Peyer's patch (tissue), 4 donors: ENCODE measurements around the gene ITSN1. TPM values are rescaled to one million over a fixed set of nuclear protein-coding genes. Genes with fewer than 3 reads are reported as not detected.

Source experiments
- DNase-seq, 3 donors: peaks; one replicate each; pipeline ENCODE4 v3.0.0-alpha.2; 2017 to 2019
- H3K27ac ChIP-seq, 4 donors: fragments of 200-600 bp; sonication (generic); one replicate each; pipeline ENCODE4 v1.5.1; 2016 to 2019
- H3K27me3 ChIP-seq, 2 donors: fragments of 200-600 bp; sonication (generic); one replicate each; pipeline ENCODE4 v1.5.1; 2019
- H3K36me3 ChIP-seq, 3 donors: fragments of 200-600 bp; sonication (generic); one replicate each; pipeline ENCODE4 v1.5.1; 2016 to 2019
- H3K4me1 ChIP-seq, 4 donors: fragments of 200-600 bp; sonication (generic); one replicate each; pipeline ENCODE4 v1.5.1; 2016 to 2019
- H3K4me3 ChIP-seq, 4 donors: fragments of 200-600 bp; sonication (generic); 1 replicate in 3 of 4; 2 replicates in 1 of 4; pipeline ENCODE4 v1.5.1; 2016 to 2019; ENCODE audit warnings: mild to moderate bottlenecking in 1 of 4
- H3K9me3 ChIP-seq, 4 donors: fragments of 200-600 bp; sonication (generic); one replicate each; pipeline ENCODE4 v1.5.1; 2016 to 2019; ENCODE audit warnings: mild to moderate bottlenecking in 1 of 4
- CTCF ChIP-seq, 6 experiments: fragments of 450-650 bp in 4 of 6; fragments of 200-600 bp in 2 of 6; sonication (generic) in 1 of 6; IDR thresholded peaks; one replicate each; pipeline ENCODE4 v1.5.1; 2017 to 2019; ENCODE audit warnings: antibody characterized with exemption in 6 of 6, mild to moderate bottlenecking in 3 of 6, moderate library complexity in 1 of 6
- POLR2A ChIP-seq, 2 donors: fragments of 450-650 bp; IDR thresholded peaks; one replicate each; pipeline ENCODE4 v1.5.1; 2017; ENCODE audit warnings: antibody characterized with exemption in 2 of 2, mild to moderate bottlenecking in 2 of 2, moderate library complexity in 2 of 2
- total RNA-seq, 4 donors: library from RNA; depleted of rRNA; stranded (reverse); fragments of >200 nt; gene quantifications; one replicate each; pipeline ENCODE4 v1.1.0, GENCODE V29; 2016

ITSN1 gene
- total RNA-seq, 4 donors from 2014 or later: 41.0 to 56.9 (median 49.5) TPM

DNA sequence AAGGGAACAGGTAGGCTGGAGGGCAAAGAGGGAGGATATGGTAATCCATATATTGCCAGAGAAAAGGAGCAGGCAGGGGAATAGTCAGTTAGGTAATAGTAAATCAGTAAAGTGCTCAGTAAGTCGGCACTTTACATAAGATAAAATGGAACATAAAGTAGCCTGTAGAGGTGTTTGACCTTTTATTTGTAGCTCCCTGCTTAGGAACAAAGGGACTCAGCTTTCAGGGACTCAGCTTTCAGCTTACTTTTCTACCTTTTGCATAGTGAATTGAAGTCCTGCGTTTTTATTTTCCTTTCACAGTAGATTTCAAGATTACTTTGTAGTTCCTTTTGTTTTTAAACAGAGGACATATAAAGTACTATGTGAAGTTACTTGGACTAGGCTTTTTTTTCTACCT is 87.3 kb downstream of the ITSN1 start:
- Histone ChIP-seq H3K27me3 (no peaks in the 10 kb centered on the region), H3K36me3 (peaks cover 0 to 7% (median 0%) of the 10 kb centered on the region in 3 donors), H3K27ac (no peak overlapping the region), H3K4me3 (no peak overlapping the region), H3K4me1 (no peaks in the 10 kb centered on the region), H3K9me3 (no peaks in the 10 kb centered on the region)
- TF ChIP-seq POLR2A (IDR thresholded peaks at IDR 0.05) (no peak), CTCF (IDR thresholded peaks at IDR 0.05) (no peak)
- DNase-seq: no peak

DNA sequence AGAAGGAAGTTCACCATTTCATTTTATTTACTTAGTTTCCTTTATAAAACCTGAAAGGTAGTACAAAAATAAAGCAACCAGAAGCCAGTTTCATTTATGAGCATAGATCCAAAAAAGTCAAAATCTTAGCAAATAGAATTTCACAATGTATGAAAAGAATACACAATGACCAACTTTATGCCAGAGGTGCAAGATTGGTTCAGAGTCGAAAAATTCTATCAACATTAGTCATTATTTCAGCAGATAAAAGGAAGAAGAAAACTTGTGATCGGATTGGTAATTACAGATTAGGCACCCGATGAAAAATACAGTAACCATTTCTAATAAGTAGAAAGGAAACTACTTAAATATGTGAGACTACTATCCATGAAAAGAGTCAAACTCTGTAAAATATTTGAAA is 89.1 kb downstream of the ITSN1 start:
- no peak for DNase-seq
- no peaks in the 10 kb centered on the region for H3K9me3 ChIP-seq
- peaks cover 0 to 9% (median 0%) of the 10 kb centered on the region in 3 donors for H3K36me3 ChIP-seq
- H3K27ac ChIP-seq: no peak overlapping the region
- no peaks in the 10 kb centered on the region for H3K27me3 ChIP-seq
- TF ChIP-seq CTCF (IDR thresholded peaks at IDR 0.05) (no peak), POLR2A (IDR thresholded peaks at IDR 0.05) (no peak)
- H3K4me3 ChIP-seq: no peak overlapping the region
- no peaks in the 10 kb centered on the region for H3K4me1 ChIP-seq

- no peak overlapping the region for H3K27ac ChIP-seq
- H3K27me3 ChIP-seq: no peaks in the 10 kb centered on the region
- no peaks in the 10 kb centered on the region for H3K9me3 ChIP-seq
- H3K36me3 ChIP-seq: peaks cover 0 to 7% (median 0%) of the 10 kb centered on the region in 3 donors
- no peak overlapping the region for H3K4me3 ChIP-seq
- DNase-seq: no peak
- TF ChIP-seq POLR2A (IDR thresholded peaks at IDR 0.05) (no peak), CTCF (IDR thresholded peaks at IDR 0.05) (no peak)
- no peaks in the 10 kb centered on the region for H3K4me1 ChIP-seq
Observed at GRCh38 chr21:33732038-33732437, 89.7 kb downstream of the ITSN1 start.

GRCh38 chr21:33733601-33734000 is 91.3 kb downstream of the ITSN1 start:
- no peak for TF ChIP-seq POLR2A (IDR thresholded peaks at IDR 0.05)
- no peak for TF ChIP-seq CTCF (IDR thresholded peaks at IDR 0.05)
- Histone ChIP-seq H3K9me3 (no peaks in the 10 kb centered on the region), H3K4me1 (no peaks in the 10 kb centered on the region), H3K27ac (no peak overlapping the region), H3K27me3 (no peaks in the 10 kb centered on the region), H3K36me3 (peaks cover 0 to 7% (median 0%) of the 10 kb centered on the region in 3 donors), H3K4me3 (no peak overlapping the region)
- DNase-seq: no peak

- TF ChIP-seq POLR2A (IDR thresholded peaks at IDR 0.05) (no peak), CTCF (IDR thresholded peaks at IDR 0.05) (no peak)
- no peak for DNase-seq
- Histone ChIP-seq H3K4me3 (no peak overlapping the region), H3K27ac (no peak overlapping the region), H3K36me3 (peaks cover 0 to 7% (median 0%) of the 10 kb centered on the region in 3 donors), H3K27me3 (no peaks in the 10 kb centered on the region), H3K9me3 (no peaks in the 10 kb centered on the region), H3K4me1 (no peaks in the 10 kb centered on the region)
Observed at GRCh38 chr21:33734291-33734690, 92.0 kb downstream of the ITSN1 start.

- no peak overlapping the region for H3K27ac ChIP-seq
- peaks cover 0 to 7% (median 0%) of the 10 kb centered on the region in 3 donors for H3K36me3 ChIP-seq
- H3K4me3 ChIP-seq: no peak overlapping the region
- DNase-seq: no peak
- H3K27me3 ChIP-seq: no peaks in the 10 kb centered on the region
- no peaks in the 10 kb centered on the region for H3K4me1 ChIP-seq
- TF ChIP-seq POLR2A (IDR thresholded peaks at IDR 0.05) (no peak), CTCF (IDR thresholded peaks at IDR 0.05) (no peak)
- no peaks in the 10 kb centered on the region for H3K9me3 ChIP-seq
Observed at GRCh38 chr21:33734818-33735217, 92.5 kb downstream of the ITSN1 start.
